H9 (cell line): ENCODE results near the gene TMEM190. TPM values are rescaled to one million over a fixed set of nuclear protein-coding genes. Genes with fewer than 3 reads are reported as not detected.

Source experiments
- DNase-seq: peaks from one replicate; pipeline ENCODE4 v3.0.0-alpha.2; 2017
- H2AFZ ChIP-seq: one replicate; pipeline ENCODE4 v1.6.1; 2013; ENCODE audit warnings: mild to moderate bottlenecking, low read length, control low read depth, moderate library complexity
- H2AK5ac ChIP-seq: 2 replicates; pipeline ENCODE4 v1.6.1; 2013; ENCODE audit warnings: low read length, control low read depth, mixed read lengths; ENCODE audit not compliant: insufficient read length
- H2BK120ac ChIP-seq: one replicate; pipeline ENCODE4 v1.6.1; 2013; ENCODE audit warnings: low read depth, mild to moderate bottlenecking, low read length, control low read depth, inconsistent platforms; ENCODE audit not compliant: poor library complexity, severe bottlenecking
- H2BK12ac ChIP-seq: 2 replicates; pipeline ENCODE4 v1.6.1; 2013; ENCODE audit warnings: low read length, control low read depth, mixed read lengths, low read depth; ENCODE audit not compliant: insufficient read length
- H2BK15ac ChIP-seq: 2 replicates; pipeline ENCODE4 v1.6.1; 2013; ENCODE audit warnings: low read depth, low read length, control low read depth
- H2BK20ac ChIP-seq: one replicate; pipeline ENCODE4 v1.6.1; 2013; ENCODE audit warnings: low read depth, mild to moderate bottlenecking, low read length, control low read depth, inconsistent platforms; ENCODE audit not compliant: poor library complexity, severe bottlenecking
- H2BK5ac ChIP-seq: 2 replicates; pipeline ENCODE4 v1.6.1; 2013; ENCODE audit warnings: low read length, control low read depth, mixed read lengths; ENCODE audit not compliant: insufficient read length
- H3K14ac ChIP-seq: 2 replicates; pipeline ENCODE4 v1.6.1; 2013; ENCODE audit warnings: low read length, control low read depth; ENCODE audit not compliant: insufficient read depth
- H3K18ac ChIP-seq: 2 replicates; pipeline ENCODE4 v1.6.1; 2013; ENCODE audit warnings: low read depth, mild to moderate bottlenecking, mixed read lengths, low read length, control low read depth; ENCODE audit not compliant: insufficient read length
- H3K23ac ChIP-seq: 2 replicates; pipeline ENCODE4 v1.6.1; 2013; ENCODE audit warnings: low read length, control low read depth, mixed read lengths, low read depth; ENCODE audit not compliant: insufficient read length
- H3K23me2 ChIP-seq: 2 replicates; pipeline ENCODE4 v1.6.1; 2013; ENCODE audit warnings: low read depth, mild to moderate bottlenecking, mixed read lengths, low read length, control low read depth; ENCODE audit not compliant: insufficient read length, poor library complexity, severe bottlenecking
- H3K27ac ChIP-seq: 2 replicates; pipeline ENCODE4 v1.5.1; 2013; ENCODE audit warnings: low read length, control low read depth, mixed read lengths, low read depth; ENCODE audit not compliant: insufficient read length
- H3K27me3 ChIP-seq: 2 replicates; pipeline ENCODE4 v1.6.1; 2013; ENCODE audit warnings: low read length, control low read depth, inconsistent platforms; ENCODE audit not compliant: insufficient read depth
- H3K4ac ChIP-seq: 2 replicates; pipeline ENCODE4 v1.6.1; 2013; ENCODE audit warnings: low read depth, mild to moderate bottlenecking, control low read depth, inconsistent platforms, low read length, moderate library complexity
- H3K4me1 ChIP-seq: 2 replicates; pipeline ENCODE4 v1.6.1; 2013; ENCODE audit warnings: low read length, control low read depth, inconsistent platforms; ENCODE audit not compliant: insufficient read depth
- H3K4me2 ChIP-seq: 2 replicates; pipeline ENCODE4 v1.6.1; 2013; ENCODE audit warnings: low read length, control low read depth, mixed read lengths; ENCODE audit not compliant: insufficient read length, insufficient read depth
- H3K56ac ChIP-seq: 2 replicates; pipeline ENCODE4 v1.6.1; 2013; ENCODE audit warnings: low read depth, mild to moderate bottlenecking, mixed read lengths, low read length, control low read depth; ENCODE audit not compliant: insufficient read length
- H3K79me1 ChIP-seq: 2 replicates; pipeline ENCODE4 v1.6.1; 2013; ENCODE audit warnings: low read depth, mild to moderate bottlenecking, moderate library complexity, low read length, control low read depth, inconsistent platforms; ENCODE audit not compliant: insufficient read depth, poor library complexity, severe bottlenecking
- H3K79me2 ChIP-seq: 2 replicates; pipeline ENCODE4 v1.6.1; 2013; ENCODE audit warnings: low read length, control low read depth, inconsistent platforms; ENCODE audit not compliant: insufficient read depth
- H3K9ac ChIP-seq: 2 replicates; pipeline ENCODE4 v1.6.1; 2013; ENCODE audit warnings: low read length, control low read depth, mixed read lengths; ENCODE audit not compliant: insufficient read length; ENCODE audit errors: extremely low read depth
- H3K9me3 ChIP-seq: one replicate; pipeline ENCODE4 v1.6.1; 2013; ENCODE audit warnings: low read depth, low read length, inconsistent platforms; ENCODE audit not compliant: control insufficient read depth
- H3T11ph ChIP-seq: one replicate; pipeline ENCODE4 v1.6.1; 2013; ENCODE audit warnings: mild to moderate bottlenecking, low read length, control low read depth, inconsistent platforms
- H4K20me1 ChIP-seq: one replicate; pipeline ENCODE4 v1.6.1; 2013; ENCODE audit not compliant: control insufficient read depth, insufficient read length, insufficient read depth
- H4K5ac ChIP-seq: 2 replicates; pipeline ENCODE4 v1.6.1; 2013; ENCODE audit warnings: low read depth, mild to moderate bottlenecking, mixed read lengths, low read length, control low read depth; ENCODE audit not compliant: insufficient read length
- H4K8ac ChIP-seq: replicated peaks from 2 replicates; pipeline ENCODE4 v1.6.1; 2013; ENCODE audit warnings: low read length, control low read depth, mixed read lengths, low read depth; ENCODE audit not compliant: insufficient read length
- H4K91ac ChIP-seq: 2 replicates; pipeline ENCODE4 v1.6.1; 2013; ENCODE audit warnings: low read depth, mild to moderate bottlenecking, moderate library complexity, mixed read lengths, low read length, control low read depth; ENCODE audit not compliant: insufficient read length
- H3K27ac Mint-ChIP-seq, 3 experiments: 2 replicates in 2 of 3; 3 replicates in 1 of 3; pipeline ENCODE4 v1.8.0; 2020 to 2021; ENCODE audit warnings: mixed read lengths in 3 of 3, mild to moderate bottlenecking in 1 of 3, moderate library complexity in 1 of 3
- H3K27me3 Mint-ChIP-seq: 2 replicates; pipeline ENCODE4 v1.8.0; 2021; ENCODE audit warnings: low read depth, mild to moderate bottlenecking, moderate library complexity, mixed read lengths
- H3K36me3 Mint-ChIP-seq, 3 experiments: 2 replicates in 2 of 3; 3 replicates in 1 of 3; pipeline ENCODE4 v1.8.0; 2020 to 2021; ENCODE audit warnings: low read depth in 3 of 3, mixed read lengths in 3 of 3; ENCODE audit not compliant: insufficient read depth in 1 of 3
- H3K4me1 Mint-ChIP-seq, 2 experiments: 2 replicates each; pipeline ENCODE4 v1.8.0; 2020; ENCODE audit warnings: mixed read lengths in 2 of 2
- H3K4me3 Mint-ChIP-seq, 2 experiments: 2 replicates in 1 of 2; 3 replicates in 1 of 2; pipeline ENCODE4 v1.8.0; 2020 to 2021; ENCODE audit warnings: mild to moderate bottlenecking in 2 of 2, mixed read lengths in 2 of 2, moderate library complexity in 1 of 2
- H3K9me3 Mint-ChIP-seq, 2 experiments: 2 replicates in 1 of 2; 3 replicates in 1 of 2; pipeline ENCODE4 v1.8.0; 2020; ENCODE audit warnings: mild to moderate bottlenecking in 2 of 2, mixed read lengths in 2 of 2, moderate library complexity in 1 of 2
- WGBS: extraction: QIAGEN DNeasy Blood & Tissue Kit; methylation state at CpG from one replicate; pipeline ENCODE4 v1.1.7; 2013; ENCODE audit warnings: missing lambda C conversion rate, low lambda C conversion rate, mixed read lengths; ENCODE audit not compliant: insufficient read length; ENCODE audit errors: extremely low coverage; 5-methylcytosine and 5-hydroxymethylcytosine counted together
- total RNA-seq: library from RNA; stranded (reverse); gene quantifications from 2 replicates; pipeline ENCODE4 v1.2.1, GENCODE V29; 2021
- TF ChIP-seq, protein P1 (sequence below): fragments of 200-600 bp; sonication (generic); conservative IDR thresholded peaks from 3 replicates; pipeline ENCODE4 v1.8.0; 2021; ENCODE audit warnings: antibody characterized with exemption, mild to moderate bottlenecking

The TMEM190 gene
- total RNA-seq, 1 experiment from 2014 or later, result 1.5 TPM

GRCh38 chr19:55365964-55366363 lies 10.7 kb upstream of the TMEM190 start:
- Mint-ChIP-seq H3K4me3 (no peak overlapping the region), H3K27ac (no peak overlapping the region), H3K9me3 (peaks cover 0 to 3% of the 10 kb centered on the region in 2 experiments; a peak in 2 of 5 replicates), H3K4me1 (peaks cover 18 to 32% of the 10 kb centered on the region in 2 experiments), H3K36me3 (peaks cover 0 to 4% (median 0%) of the 10 kb centered on the region in 3 experiments; a peak in 1 of 7 replicates), H3K27me3 (peaks cover 58% of the 10 kb centered on the region)
- Histone ChIP-seq H3K27ac (no peak overlapping the region), H4K8ac (no peak overlapping the region), H4K5ac (no peak overlapping the region), H3K79me1 (no peaks in the 10 kb centered on the region), H3K4ac (no peak overlapping the region), H3T11ph (no peak overlapping the region), H3K23me2 (peaks cover 10% of the 10 kb centered on the region), H3K4me2 (no peak overlapping the region), H3K27me3 (peaks cover 4% of the 10 kb centered on the region), H3K14ac (no peak overlapping the region), H3K23ac (no peak overlapping the region), H2AFZ (no peak overlapping the region), H3K79me2 (no peaks in the 10 kb centered on the region), H3K18ac (no peak overlapping the region), H2BK5ac (no peak overlapping the region), H3K9ac (no peak overlapping the region), H3K4me1 (no peaks in the 10 kb centered on the region), H2BK20ac (no peak overlapping the region), H4K20me1 (no peaks in the 10 kb centered on the region), H4K91ac (no peak overlapping the region), H3K9me3 (no peaks in the 10 kb centered on the region), H2AK5ac (no peak overlapping the region), H2BK15ac (no peak overlapping the region), H2BK120ac (no peak overlapping the region), H3K56ac (no peak overlapping the region), H2BK12ac (no peak overlapping the region)
- WGBS, result no CpG with 5 or more reads among the region's 19 CpGs
- TF ChIP-seq, protein P1, sequence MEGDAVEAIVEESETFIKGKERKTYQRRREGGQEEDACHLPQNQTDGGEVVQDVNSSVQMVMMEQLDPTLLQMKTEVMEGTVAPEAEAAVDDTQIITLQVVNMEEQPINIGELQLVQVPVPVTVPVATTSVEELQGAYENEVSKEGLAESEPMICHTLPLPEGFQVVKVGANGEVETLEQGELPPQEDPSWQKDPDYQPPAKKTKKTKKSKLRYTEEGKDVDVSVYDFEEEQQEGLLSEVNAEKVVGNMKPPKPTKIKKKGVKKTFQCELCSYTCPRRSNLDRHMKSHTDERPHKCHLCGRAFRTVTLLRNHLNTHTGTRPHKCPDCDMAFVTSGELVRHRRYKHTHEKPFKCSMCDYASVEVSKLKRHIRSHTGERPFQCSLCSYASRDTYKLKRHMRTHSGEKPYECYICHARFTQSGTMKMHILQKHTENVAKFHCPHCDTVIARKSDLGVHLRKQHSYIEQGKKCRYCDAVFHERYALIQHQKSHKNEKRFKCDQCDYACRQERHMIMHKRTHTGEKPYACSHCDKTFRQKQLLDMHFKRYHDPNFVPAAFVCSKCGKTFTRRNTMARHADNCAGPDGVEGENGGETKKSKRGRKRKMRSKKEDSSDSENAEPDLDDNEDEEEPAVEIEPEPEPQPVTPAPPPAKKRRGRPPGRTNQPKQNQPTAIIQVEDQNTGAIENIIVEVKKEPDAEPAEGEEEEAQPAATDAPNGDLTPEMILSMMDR, result no peak
- DNase-seq, result no peak
